Vagina (tissue), 2 donors: ENCODE data around the gene VAX1. TPM values are rescaled to one million over a fixed set of nuclear protein-coding genes. Genes with fewer than 3 reads are reported as not detected.

Experiments used
- DNase-seq, 2 donors: peaks; one replicate each; pipeline ENCODE4 v3.0.0-alpha.2; 2017; ENCODE audit errors: extremely low spot score in 2 of 2
- H3K27ac ChIP-seq: fragments of 200-600 bp; sonication (generic); one replicate; pipeline ENCODE4 v1.5.1; 2019
- H3K27me3 ChIP-seq: fragments of 200-600 bp; sonication (generic); one replicate; pipeline ENCODE4 v1.5.1; 2019
- H3K36me3 ChIP-seq, 2 donors: fragments of 200-600 bp; sonication (generic); one replicate each; pipeline ENCODE4 v1.5.1; 2017 to 2019
- H3K4me1 ChIP-seq: fragments of 200-600 bp; sonication (generic); one replicate; pipeline ENCODE4 v1.5.1; 2019
- H3K4me3 ChIP-seq, 2 donors: fragments of 200-600 bp; sonication (generic); 1 replicate in 1 of 2; 2 replicates in 1 of 2; pipeline ENCODE4 v1.5.1; 2016 to 2019
- H3K9me3 ChIP-seq: fragments of 200-600 bp; sonication (generic); one replicate; pipeline ENCODE4 v1.5.1; 2019
- CTCF ChIP-seq, 3 experiments: fragments of 450-650 bp in 2 of 3; fragments of 200-600 bp in 1 of 3; sonication (generic) in 1 of 3; IDR thresholded peaks; one replicate each; pipeline ENCODE4 v1.5.1; 2017 to 2019; ENCODE audit warnings: antibody characterized with exemption in 3 of 3, mild to moderate bottlenecking in 2 of 3, moderate library complexity in 2 of 3
- POLR2A ChIP-seq, 2 donors: fragments of 450-650 bp; IDR thresholded peaks; one replicate each; pipeline ENCODE4 v1.6.1; 2017; ENCODE audit warnings: antibody characterized with exemption in 2 of 2, mild to moderate bottlenecking in 2 of 2, moderate library complexity in 2 of 2
- POLR2AphosphoS5 ChIP-seq, 2 donors: sonication (generic); formaldehyde crosslinking; IDR thresholded peaks; one replicate each; pipeline ENCODE4 v1.9.0; 2017; ENCODE audit warnings: antibody characterized with exemption in 2 of 2, mild to moderate bottlenecking in 2 of 2, low read depth in 1 of 2; ENCODE audit not compliant: insufficient read depth in 1 of 2
- intact Hi-C: fragments of 100-400 bp; cut with DNase I; formaldehyde crosslinking; loops from one replicate; pipeline ENCODE4 v1.15.1; 2023
- total RNA-seq: library from RNA; depleted of rRNA; stranded (reverse); fragments of >200 nt; gene quantifications from one replicate; pipeline ENCODE4 v1.2.3, GENCODE V29; 2016

The VAX1 gene
- total RNA-seq, 1 donor from 2014 or later, result not detected

GRCh38 chr10:117163061-117163953, 25.2 kb upstream of the VAX1 start:
- intact Hi-C loops, result no loop called here
- Histone ChIP-seq H3K36me3 (no peaks in the 10 kb centered on the region), H3K4me1 (peaks cover 40% of the 10 kb centered on the region), H3K4me3 (peak overlapping the region in 1 of 2 donors; percentile 28), H3K9me3 (no peaks in the 10 kb centered on the region), H3K27me3 (peaks cover 35% of the 10 kb centered on the region), H3K27ac (no peak overlapping the region)
- no peak for DNase-seq
- TF ChIP-seq POLR2AphosphoS5 (IDR thresholded peaks at IDR 0.05; ENCODE audit: insufficient read depth in 1 of 2, low read depth in 1 of 2) (no peak), CTCF (IDR thresholded peaks at IDR 0.05) (no peak), POLR2A (IDR thresholded peaks at IDR 0.05) (no peak)

GRCh38 chr10:117162093-117163060, 24.3 kb upstream of the VAX1 start:
- H3K27ac ChIP-seq, result no peak overlapping the region
- no peak for DNase-seq
- no peaks in the 10 kb centered on the region for H3K9me3 ChIP-seq
- peaks cover 27% of the 10 kb centered on the region for H3K27me3 ChIP-seq
- TF ChIP-seq POLR2AphosphoS5 (IDR thresholded peaks at IDR 0.05; ENCODE audit: insufficient read depth in 1 of 2, low read depth in 1 of 2) (no peak), CTCF (IDR thresholded peaks at IDR 0.05) (no peak), POLR2A (IDR thresholded peaks at IDR 0.05) (no peak)
- peaks cover 30% of the 10 kb centered on the region for H3K4me1 ChIP-seq
- intact Hi-C loops, result no loop called here
- peak overlapping the region in 1 of 2 donors; percentile 28 for H3K4me3 ChIP-seq
- no peaks in the 10 kb centered on the region for H3K36me3 ChIP-seq

GRCh38 chr10:117161386-117162033, 23.4 kb upstream of the VAX1 start:
- no peak overlapping the region for H3K27ac ChIP-seq
- intact Hi-C loops, result no loop called here
- H3K9me3 ChIP-seq, result no peaks in the 10 kb centered on the region
- DNase-seq, result no peak
- peaks cover 24% of the 10 kb centered on the region for H3K27me3 ChIP-seq
- H3K4me3 ChIP-seq, result no peak overlapping the region
- TF ChIP-seq CTCF (IDR thresholded peaks at IDR 0.05), result no peak
- no peak for TF ChIP-seq POLR2AphosphoS5 (IDR thresholded peaks at IDR 0.05; ENCODE audit: insufficient read depth in 1 of 2, low read depth in 1 of 2)
- TF ChIP-seq POLR2A (IDR thresholded peaks at IDR 0.05), result no peak
- H3K36me3 ChIP-seq, result no peaks in the 10 kb centered on the region
- peaks cover 27% of the 10 kb centered on the region for H3K4me1 ChIP-seq

GRCh38 chr10:117160567-117160966, 22.5 kb upstream of the VAX1 start:
- Histone ChIP-seq H3K27me3 (peaks cover 24% of the 10 kb centered on the region), H3K36me3 (no peaks in the 10 kb centered on the region)

More at GRCh38 chr10:117160567-117160966, 22.5 kb upstream of the VAX1 start:
- TF ChIP-seq CTCF (IDR thresholded peaks at IDR 0.05), result no peak
- no peak overlapping the region for H3K27ac ChIP-seq
- H3K9me3 ChIP-seq, result no peaks in the 10 kb centered on the region
- no peak overlapping the region for H3K4me3 ChIP-seq
- H3K4me1 ChIP-seq, result peaks cover 22% of the 10 kb centered on the region
- intact Hi-C loops, result no loop called here
- no peak for DNase-seq
